ENCODE measurements around the gene CTNNA2.

Gene CTNNA2

GRCh38 chr2:80438686-80439085 is 925.8 kb downstream of the CTNNA2 start:
- DNase-seq, result no peak

GRCh38 chr2:80454628-80455027 is 941.8 kb downstream of the CTNNA2 start:
- DNase-seq, result peak in 1 of 2 experiments; percentile 27

- DNase-seq, result no peak
These were observed 946.2 kb downstream of the CTNNA2 start for GRCh38 chr2:80459028-80459427.

- DNase-seq, result no peak
These were observed 948.8 kb downstream of the CTNNA2 start for GRCh38 chr2:80461505-80462197.

GRCh38 chr2:80462654-80463053 is 949.8 kb downstream of the CTNNA2 start:
- no peak for DNase-seq

GRCh38 chr2:80464275-80464674 is 951.4 kb downstream of the CTNNA2 start:
- DNase-seq, result no peak

- no peak for DNase-seq
These were observed 954.5 kb downstream of the CTNNA2 start for GRCh38 chr2:80467262-80467811.

- DNase-seq, result no peak
These were observed 956.6 kb downstream of the CTNNA2 start for GRCh38 chr2:80469428-80469827.

- no peak for DNase-seq
These were observed 960.2 kb downstream of the CTNNA2 start for GRCh38 chr2:80473069-80473468.

- no peak for DNase-seq
These were observed 960.9 kb downstream of the CTNNA2 start for GRCh38 chr2:80473796-80474195.

- no peak for DNase-seq
These were observed 963.1 kb downstream of the CTNNA2 start for GRCh38 chr2:80475970-80476369.

GRCh38 chr2:80476535-80477117 is 963.8 kb downstream of the CTNNA2 start:
- no peak for DNase-seq

- DNase-seq, result no peak
These were observed 969.4 kb downstream of the CTNNA2 start for GRCh38 chr2:80482276-80482675.

GRCh38 chr2:80489717-80490116 is 976.9 kb downstream of the CTNNA2 start:
- no peak for DNase-seq

- no peak for DNase-seq
These were observed 978.1 kb downstream of the CTNNA2 start for GRCh38 chr2:80490964-80491363.

GRCh38 chr2:80496346-80496745 is 983.5 kb downstream of the CTNNA2 start:
- DNase-seq, result no peak

- DNase-seq, result no peak
These were observed 983.9 kb downstream of the CTNNA2 start for GRCh38 chr2:80496775-80497174.

- DNase-seq, result peak in 1 of 2 experiments; percentile 1
These were observed 986.2 kb downstream of the CTNNA2 start for GRCh38 chr2:80499095-80499494.

- no peak for DNase-seq
These were observed 989.2 kb downstream of the CTNNA2 start for GRCh38 chr2:80501874-80502624.

GRCh38 chr2:80506563-80506962 is 993.7 kb downstream of the CTNNA2 start:
- DNase-seq, result no peak

GRCh38 chr2:80510716-80511115 is 997.9 kb downstream of the CTNNA2 start:
- DNase-seq, result no peak

GRCh38 chr2:80515964-80516363 is 1003.1 kb downstream of the CTNNA2 start:
- no peak for DNase-seq

GRCh38 chr2:80517316-80517715 is 1004.5 kb downstream of the CTNNA2 start:
- no peak for DNase-seq

GRCh38 chr2:80519121-80519643 is 1006.3 kb downstream of the CTNNA2 start:
- no peak for DNase-seq

Measured in NCI-H446 (cell line).